Activated effector memory CD4-positive, alpha-beta T cell treated with Interleukin-2 at 50 U/mL for 16 hours (primary cell): ENCODE data around the gene PAIP2B.

Experiments used
- DNase-seq: peaks from one replicate; pipeline ENCODE4 v3.0.0-alpha.2; 2020

Gene PAIP2B

GRCh38 chr2:71150082-71150816, 76.7 kb downstream of the PAIP2B start:
- DNase-seq = no peak

GRCh38 chr2:71148506-71149063, 78.3 kb downstream of the PAIP2B start:
- DNase-seq = no peak

- no peak for DNase-seq
Measured at GRCh38 chr2:71143782-71144181, 83.1 kb downstream of the PAIP2B start.

GRCh38 chr2:71136174-71136573, 90.7 kb downstream of the PAIP2B start:
- DNase-seq = no peak

GRCh38 chr2:71133603-71134002, 93.3 kb downstream of the PAIP2B start:
- no peak for DNase-seq
